Erythroblast (primary cell): ENCODE results near the gene NOL4L.

Source experiments
- GATA1 ChIP-seq: IDR thresholded peaks from 2 replicates; pipeline ENCODE4 v1.6.1; 2011; ENCODE audit warnings: low read depth, mild to moderate bottlenecking, control low read depth, low read length, moderate library complexity
- POLR2A ChIP-seq: IDR thresholded peaks from 2 replicates; pipeline ENCODE4 v1.6.1; 2011; ENCODE audit warnings: mild to moderate bottlenecking, low read length

DNA sequence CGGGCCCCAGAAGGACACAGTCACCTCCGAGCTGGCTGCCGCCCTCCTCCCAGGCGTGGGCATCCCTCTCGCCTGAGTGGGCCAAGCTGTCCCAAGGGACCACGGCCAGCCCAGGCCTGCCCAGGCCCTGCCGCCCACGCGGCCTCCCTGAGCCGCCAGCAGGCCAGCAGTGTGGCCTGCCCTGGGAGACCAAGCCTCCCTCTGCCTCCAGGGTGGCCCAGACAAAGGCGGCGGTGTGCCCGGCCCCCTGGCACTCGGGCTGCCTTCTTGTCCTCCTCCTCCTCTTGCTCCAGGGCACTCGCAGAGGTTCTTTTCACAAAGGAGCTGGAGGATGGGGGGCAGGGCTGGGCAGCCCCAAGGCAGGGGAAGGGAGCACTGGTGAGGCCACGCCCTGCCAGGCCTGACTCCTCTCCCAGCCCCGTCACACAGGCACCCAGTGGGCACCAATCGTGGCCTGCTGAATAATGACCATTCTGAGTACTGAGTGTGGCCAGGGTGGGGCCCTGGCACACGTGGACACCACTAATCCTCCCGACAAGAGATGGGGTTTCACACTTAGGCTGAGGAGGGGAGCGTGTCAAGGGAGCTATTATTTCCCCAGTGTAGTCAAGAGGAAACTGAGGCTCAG, 25.3 kb downstream of the NOL4L start:
- TF ChIP-seq POLR2A (no peak), GATA1 (no peak)
